GM12878 (cell line): ENCODE data around the gene TAOK2. TPM values are rescaled to one million over a fixed set of nuclear protein-coding genes. Genes with fewer than 3 reads are reported as not detected.

Experiments used
- ATAC-seq: fragments of 200-7000 bp; cut with Tn5 transposase; 3 replicates; pipeline ENCODE4 v1.9.1; 2020; ENCODE audit warnings: mild to moderate bottlenecking, moderate library complexity
- BruUV-seq: library from RNA; stranded (reverse); fragments of 400-500 nt; replicated peaks from 2 replicates; lab custom pipeline; 2021; lab: Mats Ljungman, UMichigan
- CTCF ChIA-PET: fragments of 300-600 bp; sonication (Branson Sonifier 250); formaldehyde crosslinking; extraction: SDS; loops from one replicate; lab custom pipeline; 2021; ENCODE audit warnings: inconsistent platforms; lab: Yijun Ruan, JAX
- POLR2A ChIA-PET: fragments of 350-600 bp; formaldehyde crosslinking; extraction: SDS; loops from one replicate; lab custom pipeline; 2021; ENCODE audit warnings: inconsistent platforms; lab: Charles Lee
- RAD21 ChIA-PET: fragments of 300-600 bp; sonication (Branson Sonifier 250); formaldehyde crosslinking; loops from one replicate; lab custom pipeline; 2023; ENCODE audit warnings: antibody characterized with exemption; ENCODE audit not compliant: unreplicated experiment; lab: Charles Lee
- SMC1A ChIA-PET: fragments of 300-600 bp; sonication (Branson Sonifier 250); formaldehyde crosslinking; loops from one replicate; lab custom pipeline; 2023; ENCODE audit not compliant: unreplicated experiment, uncharacterized antibody; lab: Charles Lee
- DNase-seq: peaks from one replicate; pipeline ENCODE4 v3.0.0-alpha.2; 2011; ENCODE audit warnings: low read depth, low spot score
- FAIRE-seq: peaks from 3 replicates; lab custom pipeline; 2011; peaks lifted over from hg19 to GRCh38; lab: Jason Lieb, UNC
- H2AFZ ChIP-seq: 2 replicates; pipeline ENCODE4 v1.6.0; 2011; ENCODE audit warnings: low read depth, low read length, control low read depth; ENCODE audit not compliant: control insufficient read depth
- H3K27ac ChIP-seq: 2 replicates; pipeline ENCODE4 v1.5.1; 2011; ENCODE audit warnings: control low read depth; ENCODE audit not compliant: control insufficient read depth, insufficient read depth
- H3K27me3 ChIP-seq, 2 experiments: replicated peaks in 1 of 2; 2 replicates each; pipeline versions ENCODE4 v1.6.0 to v1.6.1; 2011; ENCODE audit warnings: low read length in 1 of 2; ENCODE audit not compliant: control insufficient read depth in 2 of 2, insufficient read depth in 2 of 2
- H3K36me3 ChIP-seq, 2 experiments: 2 replicates each; pipeline ENCODE4 v1.5.1; 2011; ENCODE audit warnings: low read length in 1 of 2; ENCODE audit not compliant: control insufficient read depth in 2 of 2, insufficient read depth in 2 of 2
- H3K4me1 ChIP-seq: 2 replicates; pipeline ENCODE4 v1.6.1; 2011; ENCODE audit warnings: mild to moderate bottlenecking, low read length, moderate library complexity, mixed read lengths; ENCODE audit not compliant: control insufficient read depth, insufficient read depth
- H3K4me2 ChIP-seq: 2 replicates; pipeline ENCODE4 v1.6.0; 2011; ENCODE audit warnings: control low read depth; ENCODE audit not compliant: control insufficient read depth, insufficient read depth
- H3K4me3 ChIP-seq: fragments of 200-600 bp; sonication (generic); 2 replicates; pipeline ENCODE4 v1.5.1; 2016
- H3K79me2 ChIP-seq: 2 replicates; pipeline ENCODE4 v1.6.0; 2011; ENCODE audit warnings: low read length; ENCODE audit not compliant: control insufficient read depth, insufficient read depth
- H3K9ac ChIP-seq: 2 replicates; pipeline ENCODE4 v1.8.0; 2011; ENCODE audit warnings: low read length, control low read depth, mixed read lengths; ENCODE audit not compliant: control insufficient read depth, insufficient read depth
- H3K9me3 ChIP-seq: replicated peaks from 3 replicates; pipeline ENCODE4 v1.5.1; 2011; ENCODE audit warnings: mild to moderate bottlenecking, low read length; ENCODE audit not compliant: control insufficient read depth, insufficient read depth
- H4K20me1 ChIP-seq: 2 replicates; pipeline ENCODE4 v1.6.0; 2011; ENCODE audit not compliant: control insufficient read depth, insufficient read depth
- ASH2L ChIP-seq: fragments of 300-600, 200-600 bp; sonication (generic); IDR thresholded peaks from 2 replicates; pipeline ENCODE4 v1.6.1; 2017; ENCODE audit warnings: low read depth, mild to moderate bottlenecking, borderline replicate concordance
- JUNB ChIP-seq: IDR thresholded peaks from 2 replicates; pipeline ENCODE4 v1.6.1; 2016; ENCODE audit warnings: antibody characterized with exemption, mild to moderate bottlenecking
- KAT2A ChIP-seq: conservative IDR thresholded peaks from 2 replicates; pipeline ENCODE4 v1.6.1; 2011; ENCODE audit warnings: low read depth, low read length; ENCODE audit not compliant: control insufficient read depth
- MTA2 ChIP-seq: fragments of 450-650 bp; IDR thresholded peaks from 2 replicates; pipeline ENCODE4 v1.6.1; 2016; ENCODE audit warnings: low read depth, mild to moderate bottlenecking, moderate library complexity
- MTA3 ChIP-seq: IDR thresholded peaks from 2 replicates; pipeline ENCODE4 v1.6.1; 2012; ENCODE audit warnings: low read length, inconsistent platforms, borderline replicate concordance
- NFXL1 ChIP-seq: fragments of 450-650 bp; IDR thresholded peaks from 2 replicates; pipeline ENCODE4 v1.6.1; 2017; ENCODE audit warnings: antibody characterized with exemption, mild to moderate bottlenecking, borderline replicate concordance
- RAD51 ChIP-seq: fragments of 450-650 bp; IDR thresholded peaks from 2 replicates; pipeline ENCODE4 v1.6.1; 2016; ENCODE audit warnings: moderate library complexity, mild to moderate bottlenecking, inconsistent platforms
- RCOR1 ChIP-seq: conservative IDR thresholded peaks from 2 replicates; pipeline ENCODE4 v1.6.1; 2012; ENCODE audit warnings: low read depth, low read length, improper control_type of control experiment
- SUPT20H ChIP-seq: IDR thresholded peaks from 2 replicates; pipeline ENCODE4 v1.6.1; 2011; ENCODE audit warnings: low read depth, mild to moderate bottlenecking, low read length, moderate library complexity, borderline replicate concordance; ENCODE audit not compliant: control insufficient read depth
- ZNF274 ChIP-seq: IDR thresholded peaks from one replicate; pipeline ENCODE4 v1.8.0; 2011; ENCODE audit not compliant: insufficient read length, insufficient read depth
- WGBS: methylation state at CpG from one replicate; pipeline ENCODE4 v1.1.6; 2016; ENCODE audit warnings: low lambda C conversion rate; ENCODE audit not compliant: insufficient replicate concordance, insufficient coverage; ENCODE audit errors: missing lambda C conversion rate; 5-methylcytosine and 5-hydroxymethylcytosine counted together
- in situ Hi-C: fragments of 300-500 bp; cut with MboI; formaldehyde crosslinking; loops from 9 replicates; pipeline ENCODE4 v1.14.3; 2018; ENCODE audit warnings: mixed read lengths
- intact Hi-C: fragments of 100-400 bp; cut with micrococcal nuclease; formaldehyde crosslinking; loops from one replicate; pipeline ENCODE4 v1.14.2; 2022; ENCODE audit not compliant: unreplicated experiment
- polyA plus RNA-seq, 11 experiments: library from polyadenylated mRNA; depleted of rRNA in 4 of 11; unstranded in 6 of 11; stranded (reverse) in 5 of 11; fragments of >200 nt; fragmentation: Nextera tagmentation in 4 of 11; fragmentation: Illumina TruSeq in 1 of 11; extraction: Ambion mirVana in 4 of 11; extraction: Trizol in 1 of 11; gene quantifications; 1 replicate in 1 of 11; 2 replicates in 10 of 11; pipeline versions ENCODE4 v1.2.1 to v1.2.3, GENCODE V29; 2011 to 2016; ENCODE audit warnings: inconsistent platforms in 2 of 11, missing spikeins in 2 of 11, low read depth in 1 of 11
- total RNA-seq, 4 experiments: library from RNA; depleted of rRNA in 3 of 4; stranded (reverse); fragments of >200 nt in 3 of 4; fragmentation: Illumina TruSeq in 1 of 4; extraction: Trizol in 1 of 4; gene quantifications; 2 replicates each; pipeline versions ENCODE4 v1.2.1 to v1.2.3, GENCODE V29; 2013 to 2021
- TF ChIP-seq, protein P1 (sequence below): fragments of 450-650 bp; IDR thresholded peaks from 2 replicates; pipeline ENCODE4 v1.6.1; 2016; ENCODE audit warnings: mild to moderate bottlenecking
- TF ChIP-seq, protein P2 (sequence below): fragments of 450-650 bp; formaldehyde crosslinking; IDR thresholded peaks from 2 replicates; pipeline ENCODE4 v1.4.0; 2022; ENCODE audit warnings: mild to moderate bottlenecking, moderate library complexity

The TAOK2 gene
- total and polyA plus RNA-seq, 10 of the 15 experiments (the other 5 are each of a cell fraction or from before 2014, with no cell fraction given): 0.14 to 40.2 (median 11.6) TPM

DNA sequence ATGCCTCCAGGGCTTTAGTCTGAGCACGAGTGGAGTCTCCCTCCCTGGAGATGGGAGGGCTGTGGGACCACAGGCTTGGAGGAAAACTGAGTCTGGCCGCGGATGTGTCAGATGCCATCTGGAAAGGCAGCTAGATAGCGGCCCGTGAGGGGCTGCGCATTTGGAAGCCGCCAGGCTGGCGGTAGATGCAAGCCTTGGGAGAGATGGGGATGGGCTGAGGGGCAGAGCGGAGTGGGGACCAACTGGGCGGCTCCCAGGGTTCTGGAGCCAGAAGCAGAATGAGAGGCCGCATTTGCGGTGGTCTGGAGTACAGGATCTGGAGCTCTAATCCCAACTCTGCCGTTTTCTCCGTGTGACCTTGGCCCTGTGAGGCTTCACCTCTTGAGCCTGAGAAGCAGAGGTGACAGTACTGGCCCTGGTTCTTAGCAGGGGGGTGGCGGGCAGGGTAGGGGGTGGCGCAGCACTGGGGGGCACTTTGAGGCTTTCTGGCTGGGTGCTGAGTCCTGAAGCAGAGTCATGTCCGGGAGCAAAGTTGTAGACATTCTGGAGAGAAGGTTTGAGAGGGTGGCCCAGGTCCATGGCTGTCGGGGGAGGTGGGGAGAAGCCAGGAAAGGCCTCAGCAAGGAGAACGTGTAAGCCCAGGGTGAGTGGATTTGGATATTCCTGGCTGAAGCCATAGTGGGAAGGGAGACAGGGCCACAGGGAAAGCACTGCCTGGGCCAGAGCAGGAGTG lies 29.1 kb downstream of the TAOK2 start:
- Histone ChIP-seq H3K9ac (no peak overlapping the region), H3K36me3 (peaks cover 0 to 6% of the 10 kb centered on the region in 2 experiments), H4K20me1 (no peaks in the 10 kb centered on the region), H3K27ac (no peak overlapping the region), H3K27me3 (no peaks in the 10 kb centered on the region), H3K79me2 (no peaks in the 10 kb centered on the region), H3K4me2 (no peak overlapping the region), H3K4me1 (no peaks in the 10 kb centered on the region)
- DNase-seq (no peak), FAIRE-seq (no peak), ATAC-seq (no peak)
- CTCF ChIA-PET: interaction anchor here (0.6 kb wide), 1 partner anchor 293 kb away, joined by 3 read pairs; no protein-coding TSS in a partner anchor
- SMC1A ChIA-PET: no interaction called here
- POLR2A ChIA-PET: interaction anchor here (0.5 kb wide), 1 partner anchor 85 kb away, joined by 6 read pairs; no protein-coding TSS in a partner anchor
- intact Hi-C loops: no loop called here
- RAD21 ChIA-PET: no interaction called here
- TF ChIP-seq ZNF274 (no peak), NFXL1 (no peak), RCOR1 (no peak), ASH2L (no peak), MTA3 (no peak), KAT2A (no peak), MTA2 (no peak), SUPT20H (no peak), RAD51 (no peak), JUNB (no peak)
- TF ChIP-seq, protein P1, sequence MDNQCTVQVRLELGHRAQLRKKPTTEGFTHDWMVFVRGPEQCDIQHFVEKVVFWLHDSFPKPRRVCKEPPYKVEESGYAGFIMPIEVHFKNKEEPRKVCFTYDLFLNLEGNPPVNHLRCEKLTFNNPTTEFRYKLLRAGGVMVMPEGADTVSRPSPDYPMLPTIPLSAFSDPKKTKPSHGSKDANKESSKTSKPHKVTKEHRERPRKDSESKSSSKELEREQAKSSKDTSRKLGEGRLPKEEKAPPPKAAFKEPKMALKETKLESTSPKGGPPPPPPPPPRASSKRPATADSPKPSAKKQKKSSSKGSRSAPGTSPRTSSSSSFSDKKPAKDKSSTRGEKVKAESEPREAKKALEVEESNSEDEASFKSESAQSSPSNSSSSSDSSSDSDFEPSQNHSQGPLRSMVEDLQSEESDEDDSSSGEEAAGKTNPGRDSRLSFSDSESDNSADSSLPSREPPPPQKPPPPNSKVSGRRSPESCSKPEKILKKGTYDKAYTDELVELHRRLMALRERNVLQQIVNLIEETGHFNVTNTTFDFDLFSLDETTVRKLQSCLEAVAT: no peak
- TF ChIP-seq, protein P2, sequence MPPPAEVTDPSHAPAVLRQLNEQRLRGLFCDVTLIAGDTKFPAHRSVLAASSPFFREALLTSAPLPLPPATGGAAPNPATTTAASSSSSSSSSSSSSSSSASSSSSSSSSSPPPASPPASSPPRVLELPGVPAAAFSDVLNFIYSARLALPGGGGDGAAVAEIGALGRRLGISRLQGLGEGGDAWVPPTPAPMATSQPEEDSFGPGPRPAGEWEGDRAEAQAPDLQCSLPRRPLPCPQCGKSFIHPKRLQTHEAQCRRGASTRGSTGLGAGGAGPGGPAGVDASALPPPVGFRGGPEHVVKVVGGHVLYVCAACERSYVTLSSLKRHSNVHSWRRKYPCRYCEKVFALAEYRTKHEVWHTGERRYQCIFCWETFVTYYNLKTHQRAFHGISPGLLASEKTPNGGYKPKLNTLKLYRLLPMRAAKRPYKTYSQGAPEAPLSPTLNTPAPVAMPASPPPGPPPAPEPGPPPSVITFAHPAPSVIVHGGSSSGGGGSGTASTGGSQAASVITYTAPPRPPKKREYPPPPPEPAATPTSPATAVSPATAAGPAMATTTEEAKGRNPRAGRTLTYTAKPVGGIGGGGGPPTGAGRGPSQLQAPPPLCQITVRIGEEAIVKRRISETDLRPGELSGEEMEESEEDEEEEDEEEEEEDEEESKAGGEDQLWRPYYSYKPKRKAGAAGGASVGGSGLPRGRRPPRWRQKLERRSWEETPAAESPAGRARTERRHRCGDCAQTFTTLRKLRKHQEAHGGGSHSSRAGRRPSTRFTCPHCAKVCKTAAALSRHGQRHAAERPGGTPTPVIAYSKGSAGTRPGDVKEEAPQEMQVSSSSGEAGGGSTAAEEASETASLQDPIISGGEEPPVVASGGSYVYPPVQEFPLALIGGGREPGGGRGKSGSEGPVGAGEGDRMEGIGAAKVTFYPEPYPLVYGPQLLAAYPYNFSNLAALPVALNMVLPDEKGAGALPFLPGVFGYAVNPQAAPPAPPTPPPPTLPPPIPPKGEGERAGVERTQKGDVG (CRISPR knock-in tag): no peak
- TF ChIP-seq, all 136 proteins: peak for 0
- Histone ChIP-seq H2AFZ (no peak overlapping the region), H3K9me3 (no peaks in the 10 kb centered on the region), H3K4me3 (no peak overlapping the region)
- WGBS: 93% methylated on average over 19 of the region's 19 CpGs
- no TSS peak for BruUV-seq
- in situ Hi-C loops: loop anchor here (25.0 kb wide), 1 partner anchor 890 kb away; no protein-coding TSS in a partner anchor
